Skin of body (tissue), 2 donors: Measurements from ENCODE around the gene KIF19. TPM values are rescaled to one million over a fixed set of nuclear protein-coding genes. Genes with fewer than 3 reads are reported as not detected.
"Not testable (repeated sequence)": the region's sequence is repeated elsewhere in the genome, so short reads cannot be mapped to it uniquely, and the experiment has no call there.

Experiments
- DNase-seq: peaks from one replicate; lab custom pipeline; 2025; lab: John Stamatoyannopoulos, UW
- total RNA-seq: library from RNA; depleted of rRNA; stranded (reverse); fragments of >200 nt; gene quantifications from one replicate; pipeline ENCODE4 v1.2.3, GENCODE V29; 2014

The KIF19 gene
- total RNA-seq: 0.39 TPM

GRCh38 chr17:74325743-74326379 is at the start of gene KIF19:
KIF19 (plus strand) TSS chr17:74326226; CDS start chr17:74326350, 124 bp downstream.
- no peak for DNase-seq

- peak; percentile 37 for DNase-seq
Measured at GRCh38 chr17:74276541-74277009, 49.5 kb upstream of the KIF19 start.

- DNase-seq: no peak
Measured at GRCh38 chr17:74277935-74278334, 48.1 kb upstream of the KIF19 start.

DNA sequence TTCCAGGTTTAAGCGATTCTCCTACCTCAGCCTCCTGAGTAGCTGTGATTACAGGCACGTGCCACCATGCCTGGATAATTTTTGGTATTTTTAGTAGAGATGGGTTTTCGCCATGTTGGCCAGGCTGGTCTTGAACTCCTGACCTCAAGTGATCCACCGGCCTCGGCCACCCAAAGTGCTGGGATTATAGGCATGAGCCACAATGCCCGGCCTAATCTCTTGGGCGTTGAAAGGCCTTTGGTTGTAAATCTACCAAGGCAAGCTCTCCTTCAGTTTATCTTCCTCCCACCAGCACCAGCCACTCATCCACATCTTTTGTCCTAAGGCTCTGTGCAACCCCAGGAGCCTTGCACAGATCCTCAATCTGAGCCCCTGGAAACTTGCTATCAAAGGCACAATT is 46.4 kb upstream of the KIF19 start:
- DNase-seq: not testable (repeated sequence)

DNA sequence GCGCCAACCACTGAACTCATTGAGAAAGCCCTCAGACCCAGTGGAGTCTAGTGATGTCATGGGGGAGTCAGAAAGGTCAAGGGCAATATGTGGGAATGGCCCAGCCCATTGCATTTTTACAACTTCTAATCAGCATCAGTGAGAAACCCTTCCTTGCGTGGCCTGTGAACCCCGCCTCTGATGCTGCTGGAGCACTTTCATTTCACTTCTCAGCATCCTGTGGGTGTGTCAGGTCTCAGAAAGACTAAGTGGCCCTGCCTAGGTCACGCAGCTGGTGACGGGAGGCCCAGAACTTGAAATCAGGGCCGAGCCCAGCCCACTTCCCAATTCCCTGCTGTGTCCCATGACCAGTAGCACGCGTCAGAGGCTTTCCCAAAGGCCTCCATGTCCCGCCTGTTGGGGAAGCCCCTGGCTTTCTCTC is 45.9 kb upstream of the KIF19 start:
- no peak for DNase-seq

GRCh38 chr17:74281799-74282198 is 44.2 kb upstream of the KIF19 start:
- DNase-seq: no peak

DNA sequence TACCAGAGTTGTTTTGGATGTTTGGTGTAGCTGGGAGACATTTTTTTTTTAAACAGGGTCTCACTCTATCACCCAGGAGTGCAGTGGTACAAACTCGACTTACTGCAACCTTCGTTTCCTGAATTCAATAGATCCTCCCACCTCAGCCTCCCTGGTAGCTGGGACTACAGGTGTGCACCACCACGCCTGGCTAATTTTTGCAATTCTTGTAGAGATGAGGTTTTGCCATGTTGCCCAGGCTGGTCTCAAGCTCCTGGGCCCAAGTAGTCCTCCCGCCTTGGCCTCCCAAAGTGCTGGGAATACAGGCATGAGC is 43.8 kb upstream of the KIF19 start:
- not testable (repeated sequence) for DNase-seq

GRCh38 chr17:74282587-74283370 is 43.2 kb upstream of the KIF19 start:
- DNase-seq: no peak

DNA sequence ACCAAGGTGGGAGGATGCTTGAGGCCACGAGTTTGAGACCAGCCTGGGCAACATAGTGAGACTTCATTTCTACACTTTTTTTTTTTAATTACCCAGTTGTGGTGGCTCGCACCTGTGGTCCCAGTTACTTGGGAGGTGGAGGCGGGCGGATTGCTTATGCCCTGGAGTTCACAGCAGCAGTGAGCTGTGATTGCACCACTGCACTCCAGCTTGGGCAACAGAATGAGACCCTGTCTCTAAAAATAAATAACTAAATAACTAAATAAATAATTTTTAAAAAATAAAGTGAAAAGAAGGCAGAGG is 42.7 kb upstream of the KIF19 start:
- DNase-seq: no peak

DNA sequence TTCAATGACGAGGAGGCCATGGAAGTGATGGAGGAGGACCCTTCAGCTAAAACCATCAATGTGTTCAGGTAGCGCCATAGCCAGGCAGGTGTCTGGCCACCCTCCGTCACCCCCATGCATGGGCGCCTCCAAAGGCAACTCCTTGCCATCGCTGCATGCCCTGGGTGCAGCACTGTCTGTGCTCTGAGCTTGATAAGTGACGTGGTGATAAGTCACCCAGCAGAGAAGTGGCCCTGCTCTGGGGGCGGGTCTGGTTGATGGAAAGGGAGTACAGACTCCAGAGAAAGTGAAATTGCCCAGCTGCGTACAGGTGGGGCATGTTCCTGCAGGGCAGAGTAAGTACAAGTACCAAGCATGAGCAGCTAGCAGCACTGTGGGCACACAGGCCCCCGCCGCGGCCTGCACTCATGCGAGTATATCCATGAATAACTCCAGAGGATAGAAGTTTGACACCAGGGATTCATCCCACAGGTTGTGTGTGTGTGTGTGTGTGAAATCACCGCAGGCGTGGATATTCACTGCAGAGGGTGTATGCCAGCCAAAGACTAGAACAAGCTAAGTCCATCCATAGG is 38.9 kb upstream of the KIF19 start:
- no peak for DNase-seq

- DNase-seq: no peak
Measured at GRCh38 chr17:74288785-74289184, 37.2 kb upstream of the KIF19 start.

- no peak for DNase-seq
Measured at GRCh38 chr17:74289688-74290087, 36.3 kb upstream of the KIF19 start.

DNA sequence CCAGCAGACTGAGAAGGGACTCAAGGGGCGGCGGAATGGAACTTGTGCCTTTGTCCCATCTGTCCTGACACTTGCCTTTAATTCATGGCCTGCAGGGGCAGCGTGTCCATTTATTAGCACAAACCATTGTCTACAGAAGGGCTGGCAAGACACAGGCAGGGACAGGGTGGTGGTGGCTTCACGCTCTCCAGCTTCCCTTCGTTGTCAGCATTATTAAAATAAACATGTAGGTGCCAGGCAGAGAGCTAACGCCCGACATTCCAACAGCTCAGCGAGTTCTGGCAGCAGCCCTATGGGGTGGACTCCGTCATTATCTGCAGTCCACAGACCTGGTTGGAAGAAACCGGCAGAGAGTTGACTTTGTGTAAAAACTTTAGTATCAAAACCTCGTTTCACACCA is 35.7 kb upstream of the KIF19 start:
- DNase-seq: no peak

DNA sequence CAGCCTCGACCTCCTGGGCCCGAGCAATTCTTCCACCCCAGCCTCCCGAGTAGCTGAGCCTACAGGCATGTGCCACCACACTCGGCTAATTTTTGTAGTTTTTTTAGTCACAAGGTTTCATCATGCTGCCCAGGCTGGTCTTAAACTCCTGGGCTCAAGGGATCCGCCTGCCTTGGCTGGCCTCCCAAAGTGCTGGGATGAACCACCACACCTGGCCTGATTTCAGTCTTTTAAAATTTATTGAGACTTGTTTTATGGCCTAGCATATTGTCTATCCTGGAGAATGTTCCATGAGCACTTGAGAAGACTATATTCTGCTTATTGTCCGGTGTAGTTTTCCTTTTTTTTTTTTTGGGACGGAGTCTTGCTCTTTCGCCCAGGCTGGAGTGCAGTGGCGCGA is 33.5 kb upstream of the KIF19 start:
- DNase-seq: no peak

GRCh38 chr17:74295625-74296547 is 30.1 kb upstream of the KIF19 start:
- no peak for DNase-seq

- peak; percentile 48 for DNase-seq
Measured at GRCh38 chr17:74296548-74296936, 29.5 kb upstream of the KIF19 start.

DNA sequence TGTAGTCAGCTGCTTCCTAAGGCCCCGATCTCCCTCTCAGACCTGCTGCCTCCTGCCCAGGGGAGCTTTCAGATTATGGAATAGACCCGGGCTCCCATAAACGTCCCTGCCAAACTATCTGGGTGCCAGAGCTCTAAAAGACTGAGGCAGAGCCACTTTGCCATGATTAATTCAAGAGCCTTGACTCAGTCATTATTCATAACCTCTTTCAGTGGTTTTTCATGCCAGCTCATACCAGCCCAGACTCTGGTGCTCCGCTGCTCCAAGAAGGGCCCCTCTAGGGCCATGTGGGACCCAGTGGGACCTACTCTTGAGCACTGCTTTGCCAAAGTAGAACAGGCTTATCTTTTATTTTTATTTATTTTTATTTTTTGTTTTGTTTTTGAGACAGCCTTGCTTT is 28.1 kb upstream of the KIF19 start:
- DNase-seq: no peak

DNA sequence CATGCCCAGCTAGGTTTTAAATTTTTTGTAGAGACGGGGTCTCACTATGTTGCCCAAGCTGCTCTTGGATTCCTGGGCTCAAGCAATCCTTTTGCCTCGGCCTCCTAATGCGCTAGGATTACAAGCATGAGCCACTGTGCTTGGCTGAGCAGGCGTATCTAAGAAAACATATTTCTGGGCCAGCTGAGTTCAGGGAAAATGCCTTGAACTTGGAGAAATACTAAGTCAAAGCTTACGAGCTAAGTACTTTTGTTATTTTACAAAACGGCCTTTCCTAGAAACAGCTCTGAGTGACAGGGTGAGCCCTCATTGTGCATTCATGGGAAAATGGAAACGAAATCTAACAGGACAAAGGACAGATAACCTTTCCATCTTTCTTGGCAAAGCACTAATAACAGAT is 27.2 kb upstream of the KIF19 start:
- no peak for DNase-seq

DNA sequence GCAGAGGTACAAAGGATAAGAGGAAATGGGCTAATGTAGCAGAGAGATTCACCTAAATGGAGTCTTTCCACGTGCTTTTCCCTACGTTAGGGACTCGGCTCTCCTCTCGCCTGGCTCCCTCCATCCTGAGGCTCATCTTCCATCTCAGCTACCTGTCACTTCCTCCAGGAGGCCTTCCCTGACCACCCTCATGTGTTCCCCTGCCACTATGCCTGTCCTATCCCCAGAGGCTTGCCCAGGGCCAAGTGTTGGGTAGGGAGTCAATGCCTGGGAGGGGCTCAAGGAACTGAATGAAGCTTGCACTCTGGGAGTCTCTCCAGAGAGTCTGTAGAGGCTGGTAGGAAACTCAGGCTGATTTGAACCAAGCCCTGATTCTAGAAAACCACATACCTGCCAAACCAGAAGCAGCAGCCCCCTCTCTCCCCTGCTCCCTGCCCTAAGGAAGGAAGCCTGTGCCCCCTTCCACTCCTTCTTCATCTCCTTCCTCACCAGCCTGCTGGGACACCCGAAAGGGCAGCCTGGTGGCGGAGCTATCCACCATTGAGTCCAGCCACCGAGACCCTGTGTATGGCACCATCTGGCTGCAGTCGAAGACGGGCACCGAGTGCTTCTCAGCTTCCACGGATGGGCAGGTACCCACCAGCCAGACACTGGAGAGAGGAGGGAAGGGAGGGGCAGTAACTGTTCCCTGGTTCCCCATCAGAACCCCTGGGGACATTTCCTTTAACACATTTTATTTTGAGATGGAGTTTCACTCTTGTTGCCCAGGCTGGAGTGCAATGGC is 26.6 kb upstream of the KIF19 start:
- DNase-seq: no peak

- no peak for DNase-seq
Measured at GRCh38 chr17:74303305-74303704, 22.7 kb upstream of the KIF19 start.

- DNase-seq: no peak
Measured at GRCh38 chr17:74304184-74304583, 21.8 kb upstream of the KIF19 start.
